Activated CD4-positive, alpha-beta T cell treated with anti-CD3 and anti-CD28 coated beads for 1 hour (primary cell): ENCODE data around the gene RIPPLY3.

Experiments
- DNase-seq: peaks from one replicate; pipeline ENCODE4 v3.0.0-alpha.2; 2020

The RIPPLY3 gene

DNA sequence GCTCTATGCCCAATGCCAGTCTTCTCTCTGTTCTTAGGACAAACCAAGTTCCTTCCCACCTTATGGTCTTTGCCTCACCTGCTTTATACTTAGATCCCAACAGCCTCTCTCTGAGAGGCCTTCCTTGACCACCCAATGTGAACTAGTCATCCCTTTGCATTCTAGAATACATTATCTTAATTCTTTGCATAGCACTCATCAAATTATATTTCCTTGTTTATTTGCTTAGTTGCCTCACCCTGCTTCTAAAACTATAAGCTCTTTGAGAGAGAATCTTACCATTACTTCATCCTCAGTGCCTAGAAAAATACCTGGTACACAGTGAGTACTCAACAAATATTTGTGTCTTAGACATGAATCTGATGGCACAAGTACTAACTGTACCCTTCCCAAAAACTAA, 58.3 kb downstream of the RIPPLY3 start:
- DNase-seq: no peak

DNA sequence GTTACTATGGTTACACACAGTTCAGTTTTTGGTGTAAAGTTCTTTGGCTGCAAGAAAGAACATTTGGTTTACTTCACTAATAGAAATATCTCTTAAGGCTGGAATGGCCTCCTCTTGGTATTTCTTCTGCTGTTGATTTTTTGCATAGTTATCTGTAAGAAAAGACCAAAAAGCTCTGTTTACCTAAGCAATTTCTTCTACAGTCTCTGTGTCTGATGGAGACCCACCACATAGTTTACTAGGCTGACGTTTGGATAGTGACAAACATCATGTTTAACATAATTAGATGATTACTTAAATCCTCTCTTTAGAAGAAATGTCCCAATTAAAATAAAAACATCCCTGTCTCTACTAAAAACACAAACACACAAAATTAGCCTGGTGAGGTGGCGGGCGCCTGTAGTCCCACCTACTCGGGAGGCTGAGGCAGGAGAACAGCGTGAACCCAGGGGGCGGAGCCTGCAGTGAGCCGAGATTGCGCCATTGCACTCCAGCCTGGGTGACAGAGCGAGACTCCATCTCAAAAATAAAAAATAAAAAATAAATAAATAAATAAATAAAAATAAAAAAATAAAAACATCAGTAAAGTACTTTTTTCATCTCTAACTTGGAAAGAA, 59.2 kb downstream of the RIPPLY3 start:
- DNase-seq: no peak
